ENCODE data around the gene FLOT1.

DNA sequence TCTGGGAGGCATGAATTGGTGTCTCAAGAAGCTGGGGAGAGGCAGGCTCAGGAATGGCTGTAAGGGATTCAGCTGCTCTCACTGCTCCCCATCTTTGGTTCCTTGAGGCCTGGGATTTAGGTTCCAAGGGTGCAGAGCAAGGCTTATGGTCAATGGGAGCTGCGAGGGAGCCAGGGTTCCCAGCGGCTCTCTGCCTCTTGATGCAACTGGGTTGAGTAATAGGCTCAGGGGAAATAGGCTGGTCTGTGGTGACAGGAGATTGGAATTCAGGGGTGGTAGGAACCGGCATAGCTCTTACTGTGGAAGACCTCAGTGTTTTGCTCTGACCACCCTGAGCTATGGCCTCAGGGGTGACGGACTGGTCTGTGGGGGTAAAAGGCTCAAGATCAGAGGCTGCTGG, 38.7 kb downstream of the FLOT1 start:
- TF ChIP-seq CTCF (IDR thresholded peaks at IDR 0.05) (no peak), EP300 (IDR thresholded peaks at IDR 0.05) (no peak)

All from esophagus muscularis mucosa (tissue), 3 donors.